HG02588 (cell line): ENCODE measurements around the gene AUTS2.
A peak's percentile ranks its signal among the peaks of the same experiment; 100 is the strongest.

ENCODE experiments used
- ATAC-seq: cut with Tn5 transposase; IDR thresholded peaks from one replicate; pipeline ENCODE4 v1.9.1; 2021; ENCODE audit warnings: mild to moderate bottlenecking, moderate library complexity; ENCODE audit not compliant: unreplicated experiment

AUTS2 gene

DNA sequence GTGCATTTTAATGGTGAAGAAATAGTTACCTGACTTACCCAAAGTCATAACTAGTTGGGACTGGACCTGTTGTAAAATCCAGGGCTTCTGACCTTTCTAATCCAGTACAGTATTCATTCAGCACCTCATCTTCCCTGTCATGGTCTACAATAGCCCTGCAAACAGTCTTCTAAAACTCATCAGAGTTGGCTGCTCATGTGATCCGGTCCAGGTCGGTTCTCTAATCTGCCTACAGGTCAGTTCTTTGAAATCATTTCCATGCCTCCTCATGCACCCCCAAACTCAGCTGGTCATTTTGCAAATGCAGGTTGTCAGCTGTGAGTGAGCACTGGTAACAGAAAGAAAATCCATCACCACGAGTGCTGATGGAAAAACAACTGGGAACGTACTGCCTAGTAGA is 1082.0 kb downstream of the AUTS2 start:
- no peak for ATAC-seq

GRCh38 chr7:70680743-70681468 is 1082.6 kb downstream of the AUTS2 start:
- no peak for ATAC-seq

- ATAC-seq: peak; percentile 81
These were observed 1083.4 kb downstream of the AUTS2 start for GRCh38 chr7:70681469-70682350.

GRCh38 chr7:70684173-70684572 is 1085.9 kb downstream of the AUTS2 start:
- no peak for ATAC-seq

DNA sequence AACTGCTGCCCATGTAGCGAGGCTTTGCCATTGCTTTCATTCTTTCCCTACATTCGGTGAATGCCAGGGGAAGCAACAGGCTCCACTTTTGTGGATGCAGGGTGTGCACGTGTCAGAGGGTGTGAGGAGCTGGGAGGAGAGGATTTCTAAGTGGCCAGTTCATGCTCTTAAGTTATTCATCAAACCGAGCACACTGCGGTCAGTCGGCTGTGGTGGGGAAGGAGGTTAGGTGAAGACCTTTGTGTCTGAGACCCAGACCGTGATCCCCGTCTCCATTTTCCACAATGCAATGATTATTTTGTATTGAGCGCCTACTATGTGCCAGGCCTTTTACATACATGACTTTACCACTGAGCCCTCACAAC is 1095.0 kb downstream of the AUTS2 start:
- no peak for ATAC-seq

DNA sequence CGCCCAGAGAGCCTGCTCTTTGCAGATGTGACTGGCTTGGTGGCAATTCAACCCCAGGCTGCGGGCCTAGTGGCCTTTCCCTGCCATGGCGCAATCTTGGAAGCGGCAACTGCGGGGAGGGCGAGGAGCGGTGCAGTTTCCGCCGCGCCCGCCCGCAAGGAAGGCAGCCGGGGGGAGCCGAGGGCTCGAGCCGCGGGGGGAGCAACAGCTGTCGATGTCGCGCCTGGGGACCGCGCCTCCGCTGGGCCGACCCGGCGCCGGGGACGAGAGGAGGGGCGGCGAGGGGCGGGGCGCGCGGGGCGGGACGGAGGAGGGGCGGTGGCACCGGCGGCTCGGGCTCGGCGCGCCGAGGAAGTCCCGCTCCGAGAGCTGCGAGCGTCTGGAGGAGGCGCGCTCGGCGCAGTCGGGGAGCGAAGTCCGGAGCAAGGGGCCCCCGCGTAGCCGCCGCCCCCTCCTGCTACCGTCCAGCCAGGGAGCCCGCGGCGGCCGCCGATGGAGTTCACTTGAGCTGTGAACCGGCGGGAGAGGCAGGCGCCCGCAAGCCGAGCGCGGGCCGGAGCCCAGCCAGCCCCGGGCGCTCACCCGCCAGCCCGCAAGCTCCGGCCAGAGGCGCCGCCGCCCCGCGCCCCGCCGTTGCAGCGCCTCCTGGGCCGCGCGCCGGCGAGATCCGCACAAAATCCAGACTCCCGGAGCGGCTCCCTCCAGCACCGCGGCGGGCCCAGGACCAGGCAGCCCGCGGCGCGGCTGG is 1095.6 kb downstream of the AUTS2 start:
- ATAC-seq: peak; percentile 52

- ATAC-seq: peak; percentile 41
These were observed 1096.2 kb downstream of the AUTS2 start for GRCh38 chr7:70694434-70694970.

DNA sequence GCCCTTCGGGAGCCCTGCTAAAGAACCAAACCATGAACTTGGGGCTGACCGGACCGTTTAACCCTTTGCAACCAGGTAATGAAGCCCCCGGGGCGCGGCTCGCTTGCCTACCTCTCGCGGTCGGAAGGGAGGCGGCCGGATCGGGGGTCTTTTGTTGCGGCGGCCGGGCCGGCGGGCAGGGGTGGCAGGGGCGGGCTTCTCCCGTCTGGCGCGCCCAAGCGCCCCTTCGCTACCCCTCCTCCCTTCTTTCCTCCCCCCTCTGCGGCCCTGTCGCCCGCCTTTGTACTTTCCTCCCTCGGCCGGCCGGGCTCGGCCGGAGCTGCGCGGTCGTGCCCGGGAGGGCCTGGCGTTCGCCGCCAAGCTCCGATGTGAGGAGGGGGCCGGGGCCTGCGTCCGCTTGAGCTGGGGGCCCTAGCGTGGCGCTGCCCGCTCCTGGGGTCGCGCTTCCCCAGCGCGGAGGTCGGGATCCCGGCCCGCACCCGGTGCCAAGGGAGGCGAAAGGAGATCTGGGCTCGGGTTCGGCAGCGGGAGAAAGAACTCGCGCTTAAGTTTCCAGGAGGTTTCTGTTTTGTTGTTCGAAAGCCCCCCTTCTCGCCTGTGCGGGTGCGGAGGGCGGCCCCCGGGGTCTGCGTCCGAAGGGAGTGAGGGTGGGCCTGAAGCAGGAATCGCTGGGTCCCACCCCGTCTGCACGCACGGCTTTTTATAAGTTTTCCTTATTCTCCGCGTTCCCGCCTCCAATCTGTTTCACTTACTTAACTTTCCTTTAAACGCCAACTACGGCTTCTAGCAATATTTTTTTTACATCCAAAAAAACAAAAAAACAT is 1096.9 kb downstream of the AUTS2 start:
- no peak for ATAC-seq

- ATAC-seq: no peak
These were observed 1097.5 kb downstream of the AUTS2 start for GRCh38 chr7:70695795-70696083.

GRCh38 chr7:70696201-70696754 is 1098.0 kb downstream of the AUTS2 start:
- no peak for ATAC-seq

DNA sequence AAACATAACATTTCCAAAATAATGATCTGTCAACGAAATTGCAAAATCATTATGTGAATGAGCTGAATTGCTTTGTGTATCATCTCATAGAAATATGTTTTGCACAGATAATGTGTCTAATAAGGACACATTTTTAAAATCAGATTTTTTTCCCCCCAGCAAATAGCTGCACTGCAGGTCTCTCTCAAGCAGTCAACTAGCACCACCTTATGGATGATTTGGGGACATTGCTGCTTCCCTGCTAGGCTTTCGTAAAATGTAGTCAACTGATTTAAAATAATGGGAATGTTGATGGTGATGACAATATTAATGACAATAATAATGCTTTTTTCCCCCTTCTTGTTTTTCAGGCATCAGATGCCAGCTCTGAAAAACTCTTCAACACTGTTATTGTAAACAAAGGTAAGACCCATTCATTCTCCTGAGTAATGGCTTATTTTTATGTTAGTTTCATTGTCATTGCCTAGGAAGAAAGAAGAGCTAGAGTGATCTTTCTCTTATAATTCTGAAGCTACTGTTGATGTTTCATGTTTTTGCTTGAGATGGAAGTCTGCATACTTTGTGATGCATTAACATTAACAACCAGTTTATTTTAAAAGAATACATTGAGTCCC is 1100.1 kb downstream of the AUTS2 start:
- ATAC-seq: no peak

DNA sequence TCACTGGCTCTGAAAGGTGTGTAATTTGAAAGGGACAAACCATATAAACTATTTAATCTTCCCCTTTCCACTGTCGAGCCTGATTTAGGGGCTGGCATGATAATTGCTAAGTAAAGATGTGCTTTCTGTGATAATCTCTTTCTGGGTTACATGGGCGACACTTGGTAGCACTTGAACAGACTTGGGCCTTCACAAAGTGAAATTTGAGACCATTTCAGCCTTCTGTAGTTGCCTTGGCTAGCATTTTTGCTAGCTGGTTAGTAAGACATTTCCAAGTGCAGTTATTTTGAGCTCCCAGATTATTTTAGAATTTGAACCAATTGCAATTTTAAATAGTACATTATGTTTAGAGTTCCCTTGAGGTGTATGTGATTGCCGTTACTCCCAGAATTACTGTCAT is 1101.0 kb downstream of the AUTS2 start:
- no peak for ATAC-seq

DNA sequence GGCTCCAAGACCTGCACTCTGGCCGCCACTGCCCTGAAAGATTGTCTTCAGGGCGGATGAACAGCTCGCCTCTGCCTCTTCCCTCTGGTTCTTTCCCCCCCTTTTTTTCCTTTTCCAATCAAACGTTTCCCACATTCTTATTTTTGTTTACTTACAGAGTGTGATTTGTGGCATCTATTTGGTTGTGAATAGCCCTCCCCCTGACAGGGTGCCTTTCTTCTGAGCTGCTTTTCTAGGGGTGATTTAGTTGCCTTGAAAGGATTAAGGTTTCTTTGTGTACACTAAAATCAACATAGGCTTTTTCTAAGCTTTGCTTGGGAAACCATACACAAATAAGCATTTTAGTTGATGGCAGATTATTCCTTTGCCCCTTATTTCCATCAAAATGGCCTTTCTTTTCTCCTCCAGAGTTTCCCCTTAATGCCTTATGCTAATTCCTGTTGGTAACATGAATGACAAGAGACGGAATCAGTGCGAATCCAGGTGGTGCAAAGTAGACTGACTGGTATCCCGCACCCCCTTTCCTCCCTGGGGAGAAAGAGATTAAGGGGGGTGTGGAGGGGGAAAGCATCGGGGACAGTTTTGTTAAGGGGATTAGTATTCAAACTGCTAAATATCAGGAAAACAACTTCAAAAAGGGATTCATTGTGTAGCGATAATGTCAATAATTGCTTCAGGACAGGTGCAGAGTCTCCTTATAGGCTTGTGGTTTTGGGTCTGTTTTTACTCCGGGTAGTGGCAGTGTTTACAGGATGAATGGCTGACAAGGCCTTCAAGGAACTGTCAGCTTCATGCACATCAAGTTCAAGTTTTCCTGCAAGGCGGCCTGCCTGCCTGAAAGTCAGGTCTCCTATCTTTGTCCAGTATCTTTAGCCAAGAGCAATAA is 1102.0 kb downstream of the AUTS2 start:
- ATAC-seq: no peak

DNA sequence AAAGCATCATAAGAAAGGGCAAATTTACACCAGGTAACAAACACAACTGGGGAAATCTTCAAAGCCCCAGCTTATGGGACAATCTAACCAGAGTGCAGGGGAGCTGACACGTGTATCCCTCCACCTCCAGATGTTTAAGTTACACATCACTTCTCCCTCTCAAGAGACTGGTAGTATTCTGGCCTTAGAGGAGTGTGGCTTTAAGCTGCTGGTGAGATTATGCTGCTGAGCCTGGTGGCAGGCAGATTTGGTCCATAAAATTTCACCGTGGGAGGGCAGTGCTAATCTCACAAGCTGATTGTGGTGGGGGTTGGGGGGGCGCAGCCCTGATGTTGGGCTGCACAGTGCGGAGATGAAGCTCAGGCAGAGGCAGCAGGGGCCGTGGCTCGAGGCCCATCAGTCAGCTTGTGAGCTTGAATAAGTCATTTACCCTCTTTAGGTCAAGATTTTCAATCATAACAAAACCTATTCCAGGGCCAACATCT is 1102.7 kb downstream of the AUTS2 start:
- ATAC-seq: no peak

GRCh38 chr7:70701477-70701876 is 1103.2 kb downstream of the AUTS2 start:
- ATAC-seq: no peak

DNA sequence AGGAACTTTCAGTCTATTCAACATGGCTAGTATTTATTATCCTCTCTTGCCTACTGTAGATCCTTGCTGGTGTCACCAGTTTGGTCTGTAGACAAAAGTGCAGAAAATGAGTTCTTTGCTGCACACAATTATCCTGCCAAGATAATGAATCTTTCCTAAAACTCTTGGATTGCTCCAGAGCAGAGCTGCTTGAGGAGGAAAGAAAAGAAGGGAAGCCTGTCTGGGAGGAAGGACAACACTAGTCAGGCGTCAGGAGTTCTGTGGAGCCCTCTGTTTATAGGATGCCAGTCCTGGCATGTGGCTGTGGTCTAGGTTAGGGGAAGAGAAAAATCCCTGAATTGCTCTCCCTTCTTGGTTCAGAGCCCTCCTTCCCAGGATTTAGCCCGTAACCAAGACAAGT is 1103.7 kb downstream of the AUTS2 start:
- no peak for ATAC-seq

DNA sequence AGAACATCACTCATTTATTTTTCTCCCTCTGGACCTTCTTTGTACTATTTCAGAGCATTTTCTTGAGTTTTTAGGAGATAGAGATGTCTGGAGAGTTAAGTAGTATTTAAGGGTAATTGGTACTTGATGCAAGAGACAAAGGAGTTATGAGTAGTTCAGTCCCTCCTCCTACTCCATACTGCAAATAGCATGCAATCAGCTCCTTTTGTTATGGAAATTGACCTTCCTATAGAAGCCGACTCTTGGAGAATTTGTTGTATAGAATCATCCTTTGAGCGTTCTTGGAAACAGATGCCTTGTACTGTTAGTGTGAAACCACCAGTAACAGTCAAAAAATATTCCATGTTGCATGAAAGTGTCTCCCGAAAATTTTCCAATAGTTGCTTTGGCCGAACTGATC is 1105.5 kb downstream of the AUTS2 start:
- no peak for ATAC-seq

DNA sequence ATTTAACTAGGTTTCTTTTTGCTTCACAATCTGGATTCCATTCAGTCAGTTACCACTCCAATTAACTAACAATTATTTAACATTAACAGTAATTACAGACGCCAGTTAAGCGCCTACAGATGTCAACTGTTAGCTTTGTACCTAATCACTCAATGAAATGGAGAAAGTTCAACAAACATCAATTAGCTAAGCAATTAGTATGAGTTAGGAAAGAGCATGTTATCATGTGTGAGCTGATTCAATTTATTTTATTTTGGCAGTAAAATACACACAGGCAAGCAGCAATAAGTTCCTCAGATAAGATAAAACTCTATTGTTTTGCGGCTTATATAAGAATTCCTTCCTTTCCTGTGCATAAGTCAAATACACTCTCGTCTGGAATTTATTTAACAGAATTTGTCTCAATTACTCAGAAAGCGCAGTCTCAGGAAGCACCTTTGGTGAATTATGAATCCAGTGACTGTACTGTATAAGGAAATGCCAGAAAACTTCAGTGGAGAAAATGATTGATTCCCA is 1106.6 kb downstream of the AUTS2 start:
- no peak for ATAC-seq

DNA sequence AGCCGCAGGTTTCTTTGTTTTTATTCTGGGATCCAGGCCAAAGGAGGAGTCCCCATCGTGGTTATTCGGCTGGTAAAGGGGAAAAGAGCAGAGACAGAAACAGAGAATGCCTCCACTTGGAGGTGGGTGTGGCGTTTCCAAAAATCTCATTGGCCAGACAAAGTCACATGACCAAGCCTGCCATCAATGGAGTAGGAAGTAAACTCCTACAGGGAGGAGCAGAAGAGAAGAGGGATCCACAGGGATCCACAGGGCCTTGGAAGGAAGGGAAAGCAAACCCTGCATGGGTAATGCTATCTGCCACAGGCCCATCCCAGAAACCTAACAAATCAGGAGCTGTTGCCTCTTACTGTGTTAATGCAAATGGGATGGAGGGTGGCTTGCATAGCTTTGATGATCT is 1107.9 kb downstream of the AUTS2 start:
- ATAC-seq: no peak
